GM18526 (cell line): ENCODE measurements around the gene TDRD7.

ENCODE experiments used
- POLR2A ChIP-seq: IDR thresholded peaks from 3 replicates; pipeline ENCODE4 v1.6.1; 2011; ENCODE audit not compliant: insufficient read length; ENCODE audit errors: extremely low read depth

The TDRD7 gene

GRCh38 chr9:97382099-97382718 lies 29.7 kb upstream of the TDRD7 start:
- no peak for TF ChIP-seq POLR2A

GRCh38 chr9:97384406-97385262 lies 27.3 kb upstream of the TDRD7 start:
- TF ChIP-seq POLR2A = no peak

GRCh38 chr9:97385626-97386264 lies 26.2 kb upstream of the TDRD7 start:
- no peak for TF ChIP-seq POLR2A

GRCh38 chr9:97386265-97386633 lies 25.6 kb upstream of the TDRD7 start:
- no peak for TF ChIP-seq POLR2A

GRCh38 chr9:97386733-97387503 lies 25.0 kb upstream of the TDRD7 start:
- TF ChIP-seq POLR2A = no peak

GRCh38 chr9:97387504-97387886 lies 24.4 kb upstream of the TDRD7 start:
- no peak for TF ChIP-seq POLR2A

GRCh38 chr9:97387936-97388684 lies 23.8 kb upstream of the TDRD7 start:
- no peak for TF ChIP-seq POLR2A

- TF ChIP-seq POLR2A = peak; percentile 24
Measured at GRCh38 chr9:97388721-97389238, 23.1 kb upstream of the TDRD7 start.

GRCh38 chr9:97389249-97389648 lies 22.6 kb upstream of the TDRD7 start:
- TF ChIP-seq POLR2A = no peak

- TF ChIP-seq POLR2A = no peak
Measured at GRCh38 chr9:97390791-97391406, 21.0 kb upstream of the TDRD7 start.

- TF ChIP-seq POLR2A = no peak
Measured at GRCh38 chr9:97394881-97395280, 17.0 kb upstream of the TDRD7 start.

- TF ChIP-seq POLR2A = no peak
Measured at GRCh38 chr9:97395745-97396144, 16.2 kb upstream of the TDRD7 start.

- TF ChIP-seq POLR2A = no peak
Measured at GRCh38 chr9:97396256-97396655, 15.6 kb upstream of the TDRD7 start.

- no peak for TF ChIP-seq POLR2A
Measured at GRCh38 chr9:97397220-97397619, 14.7 kb upstream of the TDRD7 start.
